NCI-H2107 (cell line): Measurements from ENCODE around the gene DIAPH3.

Experiments
- DNase-seq: peaks from one replicate; lab custom pipeline; 2025; lab: John Stamatoyannopoulos, UW

DIAPH3 gene

DNA sequence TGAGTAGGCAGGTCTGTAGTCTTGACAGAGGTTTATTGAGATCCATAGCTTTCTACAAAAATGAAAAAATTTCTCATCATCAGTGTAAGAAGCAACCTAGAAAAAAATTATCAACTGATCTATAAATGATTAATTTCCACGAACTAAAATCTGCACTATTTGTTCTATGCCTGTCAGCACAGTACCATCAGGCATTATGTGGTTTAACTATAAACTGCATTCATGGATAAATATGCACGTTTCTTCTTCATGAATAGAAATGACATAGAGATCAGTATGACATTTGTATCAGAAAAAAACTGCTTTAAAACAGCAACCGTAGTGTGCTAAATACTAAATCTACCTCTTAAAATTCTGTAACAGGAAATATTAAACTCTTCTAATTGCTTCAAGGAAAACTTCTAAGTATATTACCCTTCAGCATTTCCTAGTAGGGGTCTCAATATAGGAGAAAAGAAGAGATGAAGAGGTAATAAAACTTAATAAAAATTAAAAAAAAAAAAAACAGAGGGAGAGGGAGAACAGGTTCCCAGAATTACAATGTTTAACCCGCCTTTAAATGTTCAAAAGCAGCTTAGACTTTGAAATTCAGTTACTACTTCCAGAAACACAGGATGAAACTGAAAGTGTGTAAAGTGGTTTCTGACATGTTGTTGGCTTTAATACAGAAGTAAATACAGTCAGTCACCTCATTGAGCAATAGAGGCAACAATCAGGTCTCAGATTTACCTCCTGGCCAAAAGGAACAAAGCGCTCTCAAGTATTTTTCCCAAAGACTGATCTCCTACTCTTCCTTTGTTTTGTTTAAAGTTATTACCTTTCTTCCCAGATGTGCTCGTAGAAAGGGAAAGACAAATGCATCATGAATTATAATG is 144.4 kb downstream of the DIAPH3 start:
- DNase-seq, result no peak

DNA sequence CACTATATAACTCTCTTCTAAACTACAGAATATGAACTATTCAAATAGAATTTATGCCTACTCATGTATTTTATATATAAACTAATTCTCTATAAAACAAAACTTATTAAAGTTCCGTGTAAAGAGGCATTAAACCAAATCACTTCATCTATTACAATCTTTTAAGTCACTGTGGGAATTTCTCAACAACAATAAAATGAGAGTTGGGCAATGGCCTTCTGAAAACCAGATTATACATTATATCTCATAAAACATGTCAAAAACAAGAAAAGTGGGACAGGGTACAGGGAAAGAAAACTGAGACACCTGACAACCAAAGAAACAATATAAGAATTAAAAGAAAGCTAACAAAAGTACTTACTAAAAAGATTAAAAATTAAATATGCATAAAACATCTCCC is 145.2 kb downstream of the DIAPH3 start:
- no peak for DNase-seq

DNA sequence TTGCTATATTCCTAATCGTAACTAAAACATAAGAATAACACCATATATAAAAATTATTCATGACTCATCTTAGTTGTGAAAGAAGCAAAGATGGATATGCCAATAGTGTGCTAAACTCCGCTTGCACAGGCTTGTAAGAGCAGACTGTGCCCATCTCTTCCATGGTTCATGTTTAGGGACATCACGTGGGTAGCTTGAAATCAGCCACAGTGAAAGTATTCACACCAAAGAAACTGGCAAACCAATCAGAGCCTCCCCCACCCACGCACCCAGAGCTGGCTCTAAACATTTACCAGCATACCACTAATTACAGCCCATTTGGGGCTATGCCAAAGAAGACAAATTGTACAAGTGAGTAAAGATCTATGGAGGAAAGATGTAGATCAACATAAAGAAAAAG is 147.5 kb downstream of the DIAPH3 start:
- no peak for DNase-seq

DNA sequence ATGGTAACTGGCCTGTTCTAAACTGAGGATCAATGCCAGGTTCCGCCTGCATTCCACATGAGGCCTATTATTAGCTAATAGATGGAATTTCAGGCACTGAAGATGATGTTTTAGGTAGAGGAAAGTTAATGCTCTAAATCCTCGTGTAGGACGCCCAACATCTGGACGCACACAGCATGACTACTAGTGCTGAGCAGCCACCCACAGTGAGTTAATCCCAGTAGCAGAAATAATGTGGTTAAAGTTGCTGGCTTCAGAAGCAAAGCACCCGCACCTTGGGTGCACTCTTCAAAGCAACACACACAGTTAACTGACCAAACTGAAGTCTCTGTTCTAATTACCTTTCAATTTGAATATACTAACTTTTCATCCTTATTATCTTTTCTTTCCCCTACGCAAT is 150.6 kb downstream of the DIAPH3 start:
- DNase-seq, result no peak

DNA sequence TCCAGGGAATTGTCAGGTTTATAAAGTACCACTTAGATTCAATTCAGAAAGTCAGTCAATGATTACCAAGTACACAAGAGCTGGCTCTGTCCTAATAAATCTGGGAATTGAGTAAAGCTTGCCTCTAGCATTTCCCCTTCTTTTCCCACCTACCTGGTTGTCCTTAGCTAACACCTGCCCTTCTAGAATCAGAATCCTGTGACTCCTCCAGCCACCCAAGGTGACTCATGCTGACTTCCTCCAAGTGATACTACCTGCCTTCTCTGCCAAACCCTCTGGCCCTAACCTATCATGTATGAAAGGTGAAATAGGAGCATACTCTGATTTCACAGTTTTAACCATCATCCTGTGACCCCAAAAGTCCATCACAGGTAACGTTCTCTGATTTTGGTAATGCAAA is 151.2 kb downstream of the DIAPH3 start:
- no peak for DNase-seq

DNA sequence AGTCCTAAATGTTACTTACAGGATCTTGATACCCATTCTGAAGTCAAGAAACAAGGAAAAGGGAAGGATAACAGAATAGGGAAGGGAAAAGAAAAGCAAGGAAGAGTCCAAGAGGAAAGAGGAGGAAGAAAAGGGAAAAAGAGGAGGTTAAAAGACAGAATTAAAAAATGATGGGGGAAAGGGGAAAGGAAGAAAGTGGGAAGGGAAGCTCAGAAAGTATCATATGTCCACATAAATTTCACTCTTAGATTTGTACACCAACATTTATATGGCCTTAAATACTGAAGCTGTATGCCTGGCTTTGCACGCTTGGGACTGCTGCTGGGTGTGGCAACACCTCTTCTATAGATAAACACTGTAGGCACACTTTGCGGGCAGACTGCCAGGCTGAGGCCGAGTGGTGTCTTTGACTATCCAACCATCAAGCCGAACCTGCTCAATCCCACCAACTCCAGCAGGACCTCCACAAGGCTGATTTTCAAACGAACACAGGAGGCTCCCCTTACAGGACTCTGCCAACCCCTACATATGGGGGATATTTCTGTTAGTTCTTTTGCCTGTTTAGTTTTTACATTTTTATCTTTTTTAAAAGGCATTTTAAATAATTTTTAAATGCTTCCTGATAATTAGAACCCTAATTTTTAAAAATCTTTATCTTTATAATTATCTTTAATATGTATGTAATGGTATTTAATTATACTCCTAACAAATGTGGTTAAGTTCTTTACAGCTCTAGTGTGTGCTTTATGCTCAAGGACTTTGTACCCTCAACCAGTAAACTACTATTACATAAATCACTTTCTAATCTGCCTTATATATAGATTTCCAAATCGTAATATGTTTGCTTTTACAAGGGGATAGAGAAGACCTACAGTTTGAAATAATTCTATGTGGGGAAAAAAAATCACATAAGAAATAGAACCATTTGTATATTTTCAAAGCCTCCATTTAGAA is 154.2 kb downstream of the DIAPH3 start:
- DNase-seq, result no peak

DNA sequence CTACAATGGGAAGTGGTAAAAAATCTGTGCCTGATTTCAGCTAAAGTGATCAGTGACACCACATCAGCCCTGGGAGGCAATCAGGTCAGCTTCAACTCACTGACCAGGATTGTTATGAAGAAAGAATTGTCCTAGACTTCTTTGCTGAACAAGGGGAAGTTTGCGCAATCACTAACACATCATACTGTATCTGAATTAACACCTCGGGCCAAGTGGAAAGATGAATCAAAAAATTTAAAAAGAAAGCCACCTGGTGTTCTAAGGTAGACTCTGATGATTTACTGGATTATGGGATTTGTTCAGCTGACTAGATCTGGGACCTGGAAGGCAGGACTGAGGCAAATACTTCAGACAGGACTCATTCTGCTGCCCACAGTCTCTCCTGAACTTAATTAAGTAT is 161.8 kb downstream of the DIAPH3 start:
- no peak for DNase-seq

DNA sequence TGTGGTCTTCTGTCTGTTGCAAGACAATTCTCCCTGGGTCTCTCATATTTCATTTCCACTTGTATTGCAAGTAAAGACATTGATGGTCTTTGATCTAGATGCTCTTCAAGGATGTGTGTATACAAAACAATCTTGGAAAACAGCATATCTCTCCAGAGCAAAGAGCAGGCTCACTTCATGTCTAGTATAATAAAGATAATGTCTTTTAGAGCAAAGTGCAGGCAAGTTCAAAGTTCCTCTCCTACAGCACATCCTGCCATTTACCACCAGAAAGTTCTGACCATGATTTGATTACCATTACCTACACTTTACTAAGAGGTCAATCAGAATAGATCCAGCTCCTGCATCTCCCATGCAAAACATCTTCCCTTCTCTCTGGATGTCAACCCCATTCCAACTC is 162.8 kb downstream of the DIAPH3 start:
- no peak for DNase-seq

DNA sequence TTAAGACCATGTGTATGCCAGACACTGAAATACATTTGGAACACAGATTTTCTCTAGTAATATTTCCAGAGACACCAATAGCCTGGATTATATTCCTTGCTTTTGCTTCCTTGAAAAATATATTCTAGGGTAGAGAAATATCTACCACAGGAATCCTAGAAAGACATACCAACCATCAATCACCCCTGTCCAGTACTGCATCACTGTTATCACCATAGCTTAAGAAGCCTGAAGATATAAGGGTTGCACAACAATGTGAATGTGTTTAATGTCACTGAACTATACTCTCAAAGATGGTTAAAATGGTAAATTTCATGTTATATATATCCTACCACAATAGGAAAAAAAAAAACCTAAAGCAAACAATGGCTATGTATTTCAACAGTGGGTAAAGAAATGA is 163.6 kb downstream of the DIAPH3 start:
- DNase-seq, result no peak

DNA sequence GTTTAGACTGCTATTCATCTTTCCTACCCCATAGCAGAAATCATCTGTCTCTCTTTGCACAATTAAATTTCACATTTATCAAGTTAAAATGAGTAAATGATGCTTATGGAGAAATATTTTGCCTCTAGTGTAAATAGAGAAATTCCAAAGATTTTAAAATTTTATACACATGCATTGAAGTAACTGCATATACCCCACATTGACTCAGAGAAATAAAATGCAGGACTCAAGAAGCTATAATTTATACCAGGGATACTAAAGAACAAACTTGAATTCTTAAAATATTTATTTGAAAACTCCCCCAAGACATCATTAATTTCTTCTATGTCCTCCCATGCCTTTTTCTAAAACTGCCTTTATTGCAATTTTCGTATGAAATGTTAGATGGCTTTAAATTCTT is 165.8 kb downstream of the DIAPH3 start:
- DNase-seq, result no peak

DNA sequence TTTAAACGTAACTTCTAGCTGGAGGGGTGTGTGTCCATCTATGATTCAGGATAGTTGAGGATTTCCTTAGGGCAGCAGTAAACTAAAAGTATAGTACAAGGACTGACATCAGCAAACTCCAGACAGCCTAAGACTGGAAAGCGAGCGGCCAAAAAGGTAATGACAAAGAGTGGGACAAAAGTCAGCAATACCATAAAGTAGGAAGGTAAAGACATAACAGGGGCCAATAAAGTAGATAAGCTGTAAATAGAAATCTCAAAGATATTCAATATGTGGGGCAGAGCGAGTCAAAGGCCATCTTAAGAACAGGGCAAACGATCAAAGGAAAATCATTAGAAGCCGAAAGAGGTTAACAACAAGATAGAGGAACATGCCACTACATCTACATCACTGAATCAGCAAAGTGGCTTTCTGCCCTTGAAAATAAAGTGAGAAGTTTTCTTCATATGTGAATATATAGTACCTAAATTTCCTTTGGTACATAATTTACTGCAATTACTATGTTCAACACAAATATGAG is 167.2 kb downstream of the DIAPH3 start:
- DNase-seq, result no peak

DNA sequence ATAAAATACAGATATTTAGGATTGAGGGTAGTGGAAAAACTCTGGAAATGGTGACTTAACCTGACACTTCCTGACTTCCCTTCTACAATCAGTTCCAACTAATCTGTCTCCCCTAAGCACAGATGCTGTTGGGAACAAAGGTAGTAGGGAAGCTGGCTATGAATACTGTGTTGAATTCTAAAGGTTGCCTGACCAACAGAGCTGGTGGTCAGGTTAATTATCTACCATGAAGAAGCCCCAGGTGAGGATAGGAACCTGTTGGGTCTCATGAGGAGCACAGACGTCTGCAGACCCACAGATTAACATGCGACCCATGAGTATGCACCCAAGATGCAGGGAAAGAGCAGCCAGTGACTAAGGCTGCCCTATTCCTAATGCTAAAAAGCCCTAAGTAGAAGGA is 172.3 kb downstream of the DIAPH3 start:
- DNase-seq, result no peak

DNA sequence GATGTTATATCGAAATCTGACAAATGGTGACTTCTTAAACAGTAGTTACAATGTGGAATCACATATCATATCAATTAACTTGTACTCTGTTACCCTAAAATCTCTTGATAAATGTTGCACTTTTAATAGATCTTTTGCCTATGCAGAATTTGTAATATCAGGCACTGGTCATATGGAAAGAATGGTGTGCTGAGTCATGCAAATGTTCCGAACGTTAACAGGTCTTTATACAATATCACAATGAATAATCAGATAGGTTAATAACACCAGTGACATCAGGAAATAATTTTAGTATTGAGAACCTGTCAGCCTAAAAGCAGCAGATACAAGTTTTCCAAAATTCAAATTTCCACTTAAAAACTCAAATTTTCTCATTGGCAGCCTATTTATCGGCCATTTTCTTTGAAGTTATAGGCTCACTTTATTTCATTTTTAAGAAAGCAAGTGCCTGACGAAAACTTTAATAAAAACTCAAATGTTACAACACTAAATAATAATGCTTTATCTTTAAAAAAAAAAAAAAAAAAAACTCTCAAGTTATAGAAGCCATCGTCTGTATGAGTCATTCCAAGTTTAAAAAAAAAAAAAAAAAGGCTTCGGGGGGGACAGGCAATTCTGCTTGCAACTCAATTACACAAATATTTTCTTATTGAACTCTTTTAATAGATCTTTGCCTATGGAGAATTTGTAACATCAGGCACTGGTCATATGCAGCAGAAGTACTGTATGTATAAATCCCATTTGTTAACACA is 180.9 kb downstream of the DIAPH3 start:
- no peak for DNase-seq

DNA sequence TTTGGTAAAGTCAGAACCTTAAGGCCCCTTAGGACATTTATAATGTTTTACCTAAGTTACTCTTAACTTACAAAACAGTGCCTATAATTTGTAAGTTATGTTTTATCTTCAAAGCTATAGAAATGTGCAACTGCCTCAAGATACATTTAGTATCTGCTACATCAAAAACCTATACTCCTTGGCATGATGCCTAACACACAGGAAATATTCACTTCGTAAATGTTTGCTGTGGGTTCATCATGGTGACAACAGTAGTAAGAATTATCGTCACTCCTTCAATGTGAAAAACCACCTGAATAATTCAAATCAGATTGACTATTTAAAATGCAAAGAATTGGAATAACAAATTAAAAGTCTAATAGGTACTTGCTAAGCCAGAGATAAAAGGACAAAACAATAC is 184.1 kb downstream of the DIAPH3 start:
- DNase-seq, result no peak

DNA sequence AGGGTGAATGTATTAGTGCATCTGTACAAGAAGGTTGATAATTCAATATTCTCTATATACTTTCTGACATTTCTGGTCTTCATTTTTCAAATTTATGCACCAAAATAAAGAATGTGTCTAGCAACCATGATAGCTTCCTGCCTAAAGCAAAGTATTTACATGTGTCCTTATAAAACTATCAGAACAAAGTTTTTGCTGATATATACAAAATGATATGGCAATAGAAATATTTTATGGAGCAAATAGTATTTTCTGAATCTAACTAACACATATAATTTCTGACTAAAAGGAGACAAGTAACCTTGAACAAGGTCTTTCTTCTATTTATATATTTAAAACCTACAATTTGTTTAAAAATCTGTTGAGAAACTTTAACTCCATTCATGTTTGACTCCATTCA is 184.9 kb downstream of the DIAPH3 start:
- no peak for DNase-seq

DNA sequence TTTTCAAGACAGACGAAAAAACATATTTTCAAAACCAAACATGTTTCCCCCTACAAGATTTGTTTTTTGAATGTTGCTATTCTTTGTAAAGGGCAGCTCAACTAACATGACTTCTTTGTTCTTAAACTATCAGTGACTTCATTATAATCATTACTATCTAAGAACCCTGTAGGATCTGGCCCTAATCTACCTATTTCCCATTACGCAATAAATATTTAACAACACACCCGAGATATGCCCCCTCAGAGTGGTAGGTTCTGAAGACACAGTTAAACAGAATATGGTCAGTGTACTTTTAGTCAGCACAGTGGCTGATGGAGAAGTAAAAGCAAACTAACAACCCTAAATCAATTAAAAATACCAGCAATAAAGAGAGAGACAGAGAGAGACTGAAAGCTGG is 186.9 kb downstream of the DIAPH3 start:
- no peak for DNase-seq

DNA sequence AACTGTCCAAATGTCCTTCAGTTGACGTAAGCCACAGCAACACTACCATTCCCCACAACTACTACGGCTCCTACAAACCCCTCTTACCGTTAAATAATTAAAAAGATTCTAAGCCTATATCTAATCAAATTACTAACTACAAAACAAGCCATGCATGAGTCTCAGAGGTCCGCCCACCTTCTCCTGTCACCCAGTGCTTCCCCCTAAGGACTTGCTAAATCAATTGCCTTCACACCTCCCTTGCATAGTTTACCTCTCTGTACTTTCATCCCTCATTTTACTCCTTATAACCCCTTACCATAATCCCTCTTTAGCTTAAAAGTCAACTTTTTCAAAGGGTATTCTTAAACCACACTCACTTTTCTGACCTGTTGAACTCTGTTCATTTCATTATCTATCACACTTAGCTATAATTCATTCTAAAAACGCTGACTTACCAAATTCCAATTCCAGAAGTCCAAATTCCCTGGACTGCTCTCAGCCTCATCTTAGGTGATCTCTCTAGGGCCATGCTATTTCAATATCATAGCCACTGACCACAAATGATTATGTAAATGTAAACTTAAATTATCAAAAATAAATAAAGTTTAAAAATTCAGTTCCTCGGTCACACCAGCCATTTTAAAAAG is 187.8 kb downstream of the DIAPH3 start:
- no peak for DNase-seq

DNA sequence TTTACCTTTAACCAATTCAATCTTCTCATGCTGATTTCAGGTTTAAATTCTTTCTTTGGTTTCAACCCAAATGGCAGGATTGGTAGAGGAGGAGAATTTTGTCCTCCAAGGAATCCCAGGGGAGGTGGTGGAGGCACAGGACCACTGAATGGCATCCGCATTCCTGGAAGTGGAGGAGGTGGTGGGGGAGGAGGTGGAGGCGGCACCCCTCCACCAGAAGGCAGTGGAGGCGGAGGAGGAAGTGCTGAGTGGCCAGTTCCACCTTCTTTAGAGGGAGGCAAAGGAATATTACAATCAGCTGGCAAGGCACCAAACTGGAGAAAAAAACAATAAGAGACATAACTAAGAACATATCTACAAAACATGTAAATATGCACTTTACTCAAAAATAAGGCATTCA is 192.9 kb downstream of the DIAPH3 start:
- no peak for DNase-seq

DNA sequence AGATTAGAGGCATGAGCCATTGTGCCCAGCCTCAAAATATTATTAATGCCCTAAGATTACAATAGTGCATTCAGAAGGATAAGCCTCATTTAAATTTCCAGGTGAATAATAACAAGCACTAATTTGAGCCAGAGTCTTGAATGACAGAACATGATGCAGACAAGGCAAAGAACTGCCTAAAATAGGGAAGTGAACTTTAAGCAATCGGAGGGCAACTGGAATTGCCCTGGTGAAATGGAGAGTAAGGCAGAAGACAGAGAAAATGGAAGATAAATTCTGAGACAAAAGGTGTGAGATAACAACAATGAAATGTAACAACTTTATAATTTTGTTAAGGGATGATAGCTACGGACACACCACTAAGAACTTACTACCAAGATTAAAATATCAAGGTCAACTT is 199.9 kb downstream of the DIAPH3 start:
- no peak for DNase-seq

DNA sequence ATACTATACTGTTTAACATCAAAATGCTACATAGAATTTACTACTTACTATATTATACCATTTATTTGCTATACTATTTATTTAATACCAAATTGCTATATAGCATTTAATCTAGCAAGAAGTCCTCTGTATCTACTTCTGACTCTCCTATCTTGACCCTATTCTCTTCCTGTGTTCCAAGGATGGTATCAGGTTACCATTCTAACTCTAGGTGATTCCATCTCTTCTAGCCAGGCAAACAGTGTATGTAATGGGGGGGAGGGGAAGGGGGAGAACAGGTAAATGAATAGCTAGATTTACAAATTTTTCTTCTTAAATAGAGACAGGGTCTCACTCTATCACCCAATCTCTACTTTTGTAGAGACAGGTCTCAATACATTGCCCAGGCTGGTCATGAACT is 200.3 kb downstream of the DIAPH3 start:
- no peak for DNase-seq

DNA sequence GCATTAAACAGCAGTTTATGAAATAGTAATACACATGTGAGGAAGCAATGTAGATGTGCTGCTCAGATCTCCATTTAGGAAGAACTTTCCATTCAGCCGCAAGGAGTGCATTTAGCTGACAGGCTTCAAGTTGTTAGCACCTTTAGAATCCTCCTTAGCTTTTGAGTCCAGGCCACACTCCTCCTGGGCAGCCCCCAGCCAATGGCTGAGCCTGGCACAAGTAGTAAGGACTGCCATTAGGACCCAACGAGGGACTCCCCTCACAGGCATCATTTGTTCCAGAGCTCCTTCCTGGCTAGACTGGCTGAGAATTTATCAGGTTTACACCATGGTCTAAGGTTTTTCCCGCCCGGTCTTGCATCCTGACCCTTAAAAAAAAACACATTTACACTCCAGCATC is 201.4 kb downstream of the DIAPH3 start:
- DNase-seq, result no peak

DNA sequence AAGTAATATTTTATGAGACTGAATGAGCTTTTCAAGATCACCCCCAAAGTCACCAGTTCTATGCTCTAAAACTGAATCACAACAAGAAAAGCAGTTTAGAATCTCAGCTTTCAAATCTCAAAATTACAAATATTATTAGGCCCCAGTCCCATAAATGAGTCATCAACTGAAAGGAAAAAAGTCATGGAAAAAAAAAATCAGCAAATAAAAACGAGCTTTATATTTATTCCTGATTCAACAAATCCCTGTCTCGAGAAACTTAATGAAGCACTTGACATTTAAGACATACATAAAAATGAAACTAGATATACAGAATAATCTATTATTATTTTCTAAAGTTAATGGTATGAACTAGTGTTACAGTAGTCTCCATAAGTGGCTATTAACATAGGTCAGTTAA is 203.0 kb downstream of the DIAPH3 start:
- DNase-seq, result no peak
